Measurements from ENCODE around the gene GTF2H2C.
"Not testable (repeated sequence)": the region's sequence is repeated elsewhere in the genome, so short reads cannot be mapped to it uniquely, and the experiment has no call there.

Gene GTF2H2C

GRCh38 chr5:69566172-69566571 is 6.2 kb downstream of the GTF2H2C start:
- DNase-seq = not testable (repeated sequence)

- not testable (repeated sequence) for DNase-seq
Observed at GRCh38 chr5:69568072-69568471, 8.1 kb downstream of the GTF2H2C start.

- DNase-seq = not testable (repeated sequence)
Observed at GRCh38 chr5:69583356-69583755, 23.4 kb downstream of the GTF2H2C start.

GRCh38 chr5:69596114-69596840 is 36.3 kb downstream of the GTF2H2C start:
- DNase-seq = not testable (repeated sequence)

GRCh38 chr5:69601947-69602346 is 42.0 kb downstream of the GTF2H2C start:
- DNase-seq = not testable (repeated sequence)

- not testable (repeated sequence) for DNase-seq
Observed at GRCh38 chr5:69606839-69607238, 46.8 kb downstream of the GTF2H2C start.

GRCh38 chr5:69607750-69608149 is 47.8 kb downstream of the GTF2H2C start:
- DNase-seq = not testable (repeated sequence)

- not testable (repeated sequence) for DNase-seq
Observed at GRCh38 chr5:69608861-69609496, 49.0 kb downstream of the GTF2H2C start.

- not testable (repeated sequence) for DNase-seq
Observed at GRCh38 chr5:69614843-69615242, 54.9 kb downstream of the GTF2H2C start.

- not testable (repeated sequence) for DNase-seq
Observed at GRCh38 chr5:69631879-69632278, 71.9 kb downstream of the GTF2H2C start.

Measured in fibroblast of skin of abdomen (primary cell).